ENCODE results near the gene ZAP70.

DNA sequence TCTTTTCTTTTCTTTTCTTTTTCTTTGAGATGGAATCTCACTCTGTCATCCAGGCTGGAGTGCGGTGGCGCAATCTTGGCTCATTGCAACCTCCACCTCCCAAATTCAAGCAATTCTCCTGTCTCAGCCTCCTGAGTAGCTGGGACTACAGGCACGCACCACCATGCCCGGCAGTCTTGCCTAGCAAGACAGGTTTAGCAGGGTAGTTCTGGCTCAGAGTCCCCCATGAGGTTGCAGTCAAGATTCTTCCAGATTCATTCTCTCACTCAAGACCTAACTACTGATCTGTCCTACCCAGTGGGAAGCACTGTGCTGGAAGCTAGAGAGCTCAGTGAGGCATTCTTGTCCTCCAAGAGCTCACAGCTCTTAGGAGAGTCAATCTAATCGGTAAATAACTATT, 17.6 kb upstream of the ZAP70 start:
- TF ChIP-seq GATA3 (IDR thresholded peaks at IDR 0.05; ENCODE audit: low read depth, low read length) = no peak
- TF ChIP-seq GATA2 (IDR thresholded peaks at IDR 0.05; ENCODE audit: low read depth, low read length) = no peak

Data from SH-SY5Y (cell line).